Cardiac muscle cell (in vitro differentiated cells and primary cell): ENCODE results near the gene AUH. TPM values are rescaled to one million over a fixed set of nuclear protein-coding genes. Genes with fewer than 3 reads are reported as not detected.

Experiments used
- DNase-seq, 2 donors: peaks; one replicate each; pipeline versions ENCODE4 v3.0.0 to v3.0.0-alpha.2; 2010 to 2017; ENCODE audit warnings: low read depth in 1 of 2, low spot score in 1 of 2
- H3K27ac ChIP-seq: fragments of 200-600 bp; sonication (generic); 2 replicates; pipeline ENCODE4 v1.5.1; 2016
- H3K27me3 ChIP-seq: fragments of 200-600 bp; sonication (generic); 2 replicates; pipeline ENCODE4 v1.6.0; 2016; ENCODE audit warnings: control low read depth
- H3K36me3 ChIP-seq: fragments of 200-600 bp; sonication (generic); 2 replicates; pipeline ENCODE4 v1.5.1; 2016; ENCODE audit warnings: control low read depth
- H3K4me1 ChIP-seq: fragments of 200-600 bp; sonication (generic); 2 replicates; pipeline ENCODE4 v1.8.1; 2017; ENCODE audit warnings: low read depth, mild to moderate bottlenecking, mixed run types
- H3K4me3 ChIP-seq: fragments of 200-600 bp; sonication (generic); 2 replicates; pipeline ENCODE4 v1.5.1; 2016; ENCODE audit warnings: mild to moderate bottlenecking
- H3K9me3 ChIP-seq: fragments of 200-600 bp; sonication (generic); 2 replicates; pipeline ENCODE4 v1.5.1; 2017; ENCODE audit warnings: low read depth, mild to moderate bottlenecking, control low read depth
- CTCF ChIP-seq: IDR thresholded peaks from 2 replicates; pipeline ENCODE4 v1.5.1; 2012; ENCODE audit warnings: low read depth, mild to moderate bottlenecking, low read length
- polyA plus RNA-seq: library from polyadenylated mRNA; unstranded; fragments of >200 nt; fragmentation: Nextera tagmentation; extraction: Ambion mirVana; gene quantifications from 2 replicates; pipeline ENCODE4 v1.2.1, GENCODE V29; 2016
- total RNA-seq: library from RNA; depleted of rRNA; stranded (reverse); fragments of >200 nt; gene quantifications from 2 replicates; pipeline ENCODE4 v1.2.3, GENCODE V29; 2016

AUH gene
- total and polyA plus RNA-seq, 2 experiments from 2014 or later: 52.0 to 68.8 TPM

GRCh38 chr9:91219557-91219956 lies 142.2 kb downstream of the AUH start:
- no peak for TF ChIP-seq CTCF
- no peaks in the 10 kb centered on the region for H3K36me3 ChIP-seq
- H3K4me3 ChIP-seq: no peak overlapping the region
- peaks cover 10% of the 10 kb centered on the region for H3K4me1 ChIP-seq
- no peaks in the 10 kb centered on the region for H3K27me3 ChIP-seq
- H3K27ac ChIP-seq: no peak overlapping the region
- H3K9me3 ChIP-seq: no peaks in the 10 kb centered on the region
- DNase-seq: no peak

GRCh38 chr9:91217388-91217787 lies 144.3 kb downstream of the AUH start:
- H3K4me1 ChIP-seq: peaks cover 4% of the 10 kb centered on the region
- DNase-seq: no peak
- H3K4me3 ChIP-seq: no peak overlapping the region
- H3K36me3 ChIP-seq: peaks cover 4% of the 10 kb centered on the region
- no peaks in the 10 kb centered on the region for H3K9me3 ChIP-seq
- TF ChIP-seq CTCF: no peak
- H3K27ac ChIP-seq: no peak overlapping the region
- no peaks in the 10 kb centered on the region for H3K27me3 ChIP-seq

- H3K4me3 ChIP-seq: no peak overlapping the region
- H3K36me3 ChIP-seq: peaks cover 4% of the 10 kb centered on the region
- H3K9me3 ChIP-seq: no peaks in the 10 kb centered on the region
- no peaks in the 10 kb centered on the region for H3K4me1 ChIP-seq
- no peak for DNase-seq
- no peak overlapping the region for H3K27ac ChIP-seq
- H3K27me3 ChIP-seq: no peaks in the 10 kb centered on the region
- no peak for TF ChIP-seq CTCF
Measured at GRCh38 chr9:91214867-91215266, 146.9 kb downstream of the AUH start.

- H3K9me3 ChIP-seq: no peaks in the 10 kb centered on the region
- DNase-seq: peak in 1 of 2 donors; percentile 33
- H3K27ac ChIP-seq: no peak overlapping the region
Measured at GRCh38 chr9:91214086-91214485, 147.6 kb downstream of the AUH start.

GRCh38 chr9:91212596-91213243 lies 149.0 kb downstream of the AUH start:
- DNase-seq: no peak
- H3K27ac ChIP-seq: no peak overlapping the region
- H3K27me3 ChIP-seq: no peaks in the 10 kb centered on the region
- no peaks in the 10 kb centered on the region for H3K9me3 ChIP-seq
- H3K4me1 ChIP-seq: peaks cover 11% of the 10 kb centered on the region
- no peak overlapping the region for H3K4me3 ChIP-seq
- TF ChIP-seq CTCF: no peak
- H3K36me3 ChIP-seq: peaks cover 4% of the 10 kb centered on the region

More at GRCh38 chr9:91214086-91214485, 147.6 kb downstream of the AUH start:
- Histone ChIP-seq H3K4me3 (no peak overlapping the region), H3K4me1 (no peaks in the 10 kb centered on the region), H3K36me3 (peaks cover 4% of the 10 kb centered on the region), H3K27me3 (no peaks in the 10 kb centered on the region)
- no peak for TF ChIP-seq CTCF
